HT-29 (cell line): ENCODE data around the gene NSF. TPM values are rescaled to one million over a fixed set of nuclear protein-coding genes. Genes with fewer than 3 reads are reported as not detected.
"Not testable (repeated sequence)": the region's sequence is repeated elsewhere in the genome, so short reads cannot be mapped to it uniquely, and the experiment has no call there.

Experiments used
- DNase-seq: peaks from one replicate; pipeline ENCODE4 v3.0.0-alpha.2; 2015; ENCODE audit warnings: low spot score
- total RNA-seq: library from RNA; depleted of rRNA; stranded (reverse); fragments of >200 nt; shearing (Covaris generic); gene quantifications from 2 replicates; pipeline ENCODE4 v1.2.3, GENCODE V29; 2014

The NSF gene
- total RNA-seq, 1 experiment from 2014 or later = 14.7 TPM

DNA sequence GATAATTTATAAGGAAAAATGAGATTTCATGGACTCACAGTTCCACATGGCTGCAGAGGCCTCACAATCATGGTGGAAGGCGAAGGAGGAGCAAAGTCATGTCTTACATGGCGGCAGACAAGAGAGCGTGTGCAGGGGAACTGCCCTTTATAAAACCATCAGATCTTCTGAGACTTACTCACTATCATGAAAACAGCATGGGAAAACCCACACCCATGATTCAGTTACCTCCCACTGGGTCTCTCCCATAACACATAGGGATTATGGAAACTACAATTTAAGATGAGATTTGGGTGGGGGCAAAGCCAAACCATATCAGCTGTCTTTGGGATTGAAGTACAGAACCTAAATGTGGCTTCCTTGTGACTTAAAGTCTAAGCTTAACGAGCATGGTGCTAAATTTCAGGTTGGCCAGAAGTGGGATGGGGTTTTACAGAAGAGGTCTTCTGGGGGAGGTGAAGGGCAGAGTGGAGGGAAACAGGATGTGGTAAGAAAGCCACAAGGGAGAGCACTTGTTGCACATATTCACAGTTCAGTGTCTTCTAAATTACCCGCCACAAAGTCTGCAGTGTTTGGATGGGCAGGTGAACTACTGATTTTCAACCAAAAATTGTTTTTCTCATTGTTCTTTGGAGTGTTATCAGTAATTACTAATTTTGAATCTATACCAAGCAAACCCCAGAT lies 38.4 kb downstream of the NSF start:
- not testable (repeated sequence) for DNase-seq

DNA sequence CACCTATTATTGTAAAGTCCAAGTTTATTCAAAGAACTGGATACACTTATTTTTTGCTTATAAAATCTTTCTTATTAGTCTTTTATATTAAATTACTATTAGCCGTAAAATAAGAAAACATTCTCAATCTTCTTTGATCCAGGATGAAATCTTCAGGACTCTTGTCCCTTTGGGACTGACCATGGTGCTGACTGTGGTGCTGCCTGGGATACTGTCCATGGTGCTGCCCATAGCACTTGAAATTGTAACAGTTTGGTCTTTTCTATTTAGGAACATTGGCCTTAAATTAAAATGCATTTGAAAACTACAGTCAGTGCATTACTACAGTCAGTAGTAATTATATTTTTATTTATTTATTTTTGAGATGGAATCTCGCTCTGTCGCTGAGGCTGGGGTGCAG lies 41.7 kb downstream of the NSF start:
- not testable (repeated sequence) for DNase-seq

DNA sequence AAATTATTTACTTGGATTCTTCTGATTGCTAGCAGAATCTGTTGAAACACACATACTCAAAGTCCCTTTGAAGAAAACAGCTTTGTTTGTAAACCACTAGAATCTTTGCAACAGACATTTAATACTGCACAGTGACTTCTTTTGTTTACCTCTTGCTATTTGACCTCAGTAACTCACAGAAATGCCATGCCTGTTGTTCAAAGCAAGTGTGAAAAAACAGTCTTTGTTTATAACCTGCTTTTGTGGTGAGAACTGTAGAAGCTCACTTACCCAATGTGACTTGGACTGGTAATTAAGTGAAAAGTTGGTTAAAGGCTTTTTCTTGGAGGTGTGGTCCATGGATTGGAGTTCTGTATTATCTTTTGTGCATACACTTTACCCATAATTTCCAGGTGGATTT lies 44.4 kb downstream of the NSF start:
- not testable (repeated sequence) for DNase-seq

DNA sequence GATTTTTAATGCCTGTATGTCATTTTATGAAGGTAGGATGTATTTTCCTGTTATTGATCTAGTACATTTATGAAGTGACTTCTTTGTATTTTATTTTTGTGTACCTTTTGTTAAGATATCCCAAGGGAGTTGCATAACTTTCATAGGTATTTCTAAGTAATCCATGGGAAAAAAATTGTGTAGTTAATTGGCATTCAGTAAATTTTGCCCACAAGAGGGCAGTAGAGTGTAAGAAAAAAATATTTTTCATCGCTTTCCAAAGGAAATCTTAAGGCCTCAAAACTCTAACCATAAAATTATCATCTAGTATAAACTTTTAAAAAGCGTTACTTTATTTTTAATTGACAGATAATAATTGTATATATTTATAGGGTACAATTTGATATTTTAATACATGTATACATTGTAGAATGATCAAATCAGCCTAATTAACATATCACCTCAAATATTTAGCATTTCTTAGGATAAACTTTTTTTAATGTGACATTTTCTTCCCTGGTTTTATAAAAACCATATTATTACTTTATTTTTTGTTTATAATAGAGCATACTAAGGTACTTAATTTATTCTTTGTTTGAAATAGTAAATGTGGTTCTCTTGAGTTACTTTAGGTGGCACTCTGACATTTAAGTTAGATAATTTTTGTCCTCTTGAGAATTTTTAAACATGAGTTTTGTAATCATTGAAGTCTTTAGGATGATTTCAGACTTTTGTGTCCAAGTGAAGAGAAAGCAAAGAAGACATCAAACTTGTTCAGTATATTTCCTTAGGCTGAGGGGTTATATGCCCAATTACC lies 51.6 kb downstream of the NSF start:
- not testable (repeated sequence) for DNase-seq

DNA sequence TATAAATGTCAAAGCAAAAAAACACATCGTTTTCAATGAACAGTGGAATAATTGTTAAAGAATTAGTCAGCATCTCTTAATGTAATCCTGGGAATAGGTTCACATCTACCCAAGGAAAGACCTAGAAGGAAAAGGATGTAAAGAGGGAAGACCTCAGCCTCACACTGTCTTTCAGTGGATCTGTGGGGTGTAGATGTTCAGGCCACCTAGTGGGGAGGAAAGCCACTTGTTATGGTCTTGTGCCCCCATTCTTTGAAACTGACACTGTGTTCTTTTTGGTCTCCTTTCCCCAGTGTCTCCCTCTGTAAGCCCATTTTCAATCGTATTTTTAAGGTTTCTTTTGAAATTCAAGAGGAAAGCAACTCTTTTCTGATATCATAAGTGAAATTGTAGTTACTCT lies 56.8 kb downstream of the NSF start:
- not testable (repeated sequence) for DNase-seq

DNA sequence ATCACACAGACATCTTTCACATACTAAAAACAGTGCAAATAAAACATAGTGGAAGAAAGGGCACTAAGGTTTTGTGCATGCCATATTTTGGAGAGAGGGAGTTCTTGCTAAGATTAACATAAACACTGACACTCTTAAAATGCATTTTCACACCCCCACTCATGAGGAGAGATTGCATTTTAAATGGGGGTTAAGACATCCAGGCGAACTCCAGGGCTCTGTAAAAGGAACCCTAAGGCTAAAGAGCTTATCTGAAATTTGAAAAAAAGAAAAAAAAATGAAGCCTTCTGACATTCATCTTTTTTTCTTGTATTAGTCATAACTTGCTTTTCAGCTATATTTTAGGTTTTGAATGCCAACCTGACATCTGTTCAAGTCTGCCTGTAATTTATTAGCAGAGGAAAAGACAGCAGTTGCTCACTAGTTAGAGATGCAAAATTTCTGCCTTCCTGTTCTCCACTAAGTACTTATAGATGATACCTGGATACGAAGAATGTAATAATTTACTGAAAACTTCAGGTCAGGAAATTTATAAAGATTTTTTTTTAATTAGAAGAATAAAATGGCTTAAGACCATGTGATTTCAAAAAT lies 57.3 kb downstream of the NSF start:
- not testable (repeated sequence) for DNase-seq

DNA sequence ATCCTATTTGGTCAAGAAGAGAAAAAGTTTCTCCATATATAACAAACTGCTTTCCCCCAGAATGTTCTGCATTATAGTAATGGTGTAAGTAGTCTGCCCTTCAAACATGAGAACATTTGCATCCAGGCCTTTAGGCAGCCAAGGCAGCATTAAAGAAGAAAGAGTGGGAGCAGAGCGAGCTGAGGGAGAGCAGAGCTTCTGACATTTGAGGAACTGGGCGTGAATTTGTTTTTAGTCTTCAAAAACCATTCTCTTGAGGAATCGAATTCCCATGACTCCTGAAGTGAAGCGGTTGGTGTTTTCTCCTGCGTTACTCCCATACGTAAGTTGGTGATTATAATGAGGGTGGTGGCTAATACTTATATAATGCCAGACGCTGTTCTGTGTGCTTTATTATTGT lies 58.8 kb downstream of the NSF start:
- peak; percentile 0 for DNase-seq

DNA sequence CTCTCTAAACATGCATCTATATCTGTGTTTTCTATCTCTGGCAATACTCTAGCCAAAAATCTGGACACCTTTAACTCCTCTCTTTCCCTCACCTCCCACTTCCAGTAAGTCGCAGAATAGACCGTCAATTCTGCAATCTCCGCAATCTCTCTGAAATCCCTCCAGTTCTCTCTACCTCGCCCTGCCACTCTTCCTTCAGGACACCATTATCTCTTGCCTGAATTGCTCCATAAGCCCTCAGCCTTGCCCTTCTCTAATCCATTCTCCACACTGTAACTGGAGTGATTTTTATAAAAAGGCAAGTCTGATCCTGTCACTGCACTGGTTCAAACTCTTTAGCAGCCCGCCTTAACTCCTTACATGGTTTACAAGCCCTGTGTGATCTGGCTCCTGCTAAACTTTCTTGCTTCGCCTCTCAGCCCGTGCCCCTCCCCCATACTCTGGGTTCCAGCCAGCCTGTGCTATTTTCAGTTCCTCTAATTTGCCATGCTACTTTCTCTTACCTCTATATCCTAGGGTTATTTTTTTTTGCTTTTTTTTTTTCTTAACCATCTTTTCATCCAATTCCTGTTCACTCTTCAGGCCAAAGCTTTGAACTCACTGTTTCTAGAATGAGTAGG lies 61.7 kb downstream of the NSF start:
- not testable (repeated sequence) for DNase-seq

DNA sequence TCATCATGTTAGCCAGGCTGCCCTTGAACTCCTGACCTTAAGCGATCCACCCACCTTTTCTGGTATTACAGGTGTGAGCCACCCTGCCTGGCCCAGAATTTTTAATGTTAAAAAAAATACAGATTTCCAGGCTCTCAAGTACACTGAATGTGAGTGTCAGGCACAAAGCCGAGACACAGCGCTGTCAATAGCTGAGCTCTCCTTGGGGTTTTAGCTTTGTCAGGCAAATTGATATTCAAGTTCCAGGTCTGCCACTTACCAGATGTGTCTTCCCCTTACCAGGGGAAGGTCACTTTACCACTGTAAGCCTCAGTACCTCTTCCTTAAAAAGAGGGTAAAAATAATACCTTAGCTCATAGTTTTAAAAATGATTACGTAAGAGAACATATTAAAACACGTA lies 67.8 kb downstream of the NSF start:
- DNase-seq = not testable (repeated sequence)

DNA sequence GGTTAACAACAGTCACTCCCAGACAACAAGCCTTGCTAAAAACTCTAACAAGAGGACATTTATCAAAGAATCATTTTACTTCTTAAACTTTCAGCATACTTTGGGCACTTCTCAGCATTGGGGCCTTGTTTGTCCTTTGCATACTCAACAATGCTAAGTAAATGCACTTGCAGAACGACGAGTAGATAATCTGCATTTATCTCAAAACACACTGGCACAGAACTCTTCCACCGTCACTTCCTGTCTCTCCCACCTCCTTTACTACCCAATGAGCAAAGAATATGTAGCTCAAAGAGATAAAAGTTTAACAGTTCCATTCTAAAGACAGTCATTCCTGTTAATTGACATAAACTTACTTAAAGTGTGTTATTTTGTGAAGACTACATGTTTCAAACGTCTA lies 69.2 kb downstream of the NSF start:
- not testable (repeated sequence) for DNase-seq

DNA sequence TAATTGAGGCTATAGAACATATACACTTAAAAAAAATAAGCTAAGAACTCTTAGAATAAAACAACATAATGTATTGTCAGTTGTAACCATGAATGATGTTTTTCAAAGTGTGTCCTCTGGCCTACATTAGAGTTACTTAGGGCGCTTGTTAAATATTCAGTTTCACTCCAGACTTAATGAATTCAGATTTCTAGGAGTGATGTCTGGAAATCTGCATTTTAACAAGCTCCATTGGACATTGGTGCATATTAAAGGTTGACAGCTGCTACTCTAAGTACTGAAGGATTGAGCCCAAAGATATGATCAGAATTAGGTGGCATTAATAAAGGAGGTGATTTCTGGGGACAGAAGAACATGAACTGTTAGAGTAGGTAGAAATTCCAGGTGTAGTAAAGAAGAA lies 72.7 kb downstream of the NSF start:
- not testable (repeated sequence) for DNase-seq

DNA sequence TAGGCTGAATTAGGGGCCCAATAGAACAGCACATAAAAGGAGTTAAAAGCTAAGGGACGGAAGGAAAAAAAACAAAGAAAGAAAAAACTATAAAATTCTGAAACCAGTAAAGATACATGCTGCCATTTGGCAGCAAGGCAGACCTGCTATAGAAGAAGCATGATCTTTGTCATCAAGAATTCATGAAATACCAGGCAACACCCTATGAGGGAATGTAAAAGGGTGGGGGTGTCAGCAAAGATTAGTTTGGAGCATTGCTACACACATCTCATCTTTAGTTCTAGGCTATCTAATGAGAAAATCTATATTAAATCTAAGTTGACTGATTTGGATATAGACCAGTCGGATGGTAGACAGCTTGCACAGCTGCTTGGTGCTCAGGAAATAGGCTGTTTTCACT lies 73.1 kb downstream of the NSF start:
- not testable (repeated sequence) for DNase-seq

DNA sequence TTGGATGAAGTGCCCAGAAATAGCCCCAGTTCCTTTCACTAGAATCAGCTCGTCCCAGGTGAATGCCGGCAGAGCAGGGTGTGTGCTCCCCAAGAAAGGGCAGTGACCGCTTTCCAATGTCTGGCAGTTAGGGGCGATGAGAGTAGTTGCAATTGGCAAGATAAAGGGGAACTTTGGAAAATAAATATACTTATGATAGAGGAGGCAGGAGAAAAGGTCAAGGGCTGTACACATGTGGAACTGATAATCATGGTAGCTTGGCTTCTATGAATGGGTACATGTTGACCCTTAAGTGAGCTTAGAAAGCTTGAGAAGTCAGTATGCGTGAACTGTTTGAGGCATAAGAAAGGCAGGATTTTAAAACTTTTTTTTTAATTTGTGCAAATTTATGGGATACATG lies 75.5 kb downstream of the NSF start:
- DNase-seq = not testable (repeated sequence)

DNA sequence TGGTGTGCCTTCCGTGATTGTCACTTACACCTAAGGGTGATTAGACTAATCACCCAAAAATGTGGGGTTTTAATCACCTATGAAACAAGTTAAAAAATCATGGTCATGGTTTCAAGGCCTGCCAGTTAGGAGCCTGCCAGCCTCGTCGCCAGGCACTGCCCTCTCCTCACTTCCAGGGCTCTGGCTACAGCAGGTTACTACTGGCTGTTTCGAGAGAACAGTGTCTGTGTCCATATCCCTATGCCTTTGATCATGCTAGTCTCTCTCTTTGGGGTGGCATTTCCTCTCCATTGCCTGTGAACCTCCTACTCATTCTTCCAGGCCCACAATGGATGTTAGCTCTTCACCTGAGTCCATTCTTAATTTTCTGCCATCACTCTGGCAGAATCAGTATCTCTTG lies 80.3 kb downstream of the NSF start:
- not testable (repeated sequence) for DNase-seq

DNA sequence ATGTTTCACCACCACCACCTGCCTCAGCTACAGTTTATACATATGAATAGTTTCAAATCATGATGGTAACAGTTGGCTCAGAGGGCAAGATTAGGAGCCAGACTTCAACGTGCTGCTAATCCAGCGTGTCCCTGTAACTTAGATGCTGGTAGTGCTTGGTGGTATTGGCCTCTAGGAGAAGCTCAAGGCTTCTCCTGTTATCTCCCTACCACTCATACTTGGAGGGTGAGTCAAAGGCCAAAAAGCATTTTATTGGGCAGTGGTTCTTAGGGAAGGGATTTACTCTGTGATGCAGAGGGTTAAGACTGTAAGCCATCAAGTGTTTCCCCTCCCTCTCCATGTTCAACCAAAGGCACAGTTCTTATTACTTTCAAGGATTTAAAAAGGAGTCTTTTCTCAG lies 82.3 kb downstream of the NSF start:
- not testable (repeated sequence) for DNase-seq

DNA sequence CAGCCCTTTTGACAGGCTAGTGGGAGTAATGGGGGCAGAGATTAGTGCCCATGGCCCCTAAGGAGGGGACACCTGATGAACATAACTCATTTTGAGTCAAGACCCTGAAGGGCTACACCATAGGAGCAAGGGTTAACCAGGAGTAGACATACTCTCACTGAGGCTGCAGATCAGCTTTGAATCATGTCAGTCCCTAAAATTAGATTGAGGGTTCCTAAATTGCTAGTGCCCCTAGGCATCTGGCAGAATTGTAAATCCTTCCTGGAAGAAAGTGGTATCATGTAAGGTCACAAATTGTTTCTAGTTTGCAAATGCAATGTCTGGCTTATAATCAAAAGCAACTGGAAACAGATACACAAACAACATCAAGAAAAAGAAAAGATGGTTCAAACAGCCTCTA lies 87.3 kb downstream of the NSF start:
- not testable (repeated sequence) for DNase-seq

DNA sequence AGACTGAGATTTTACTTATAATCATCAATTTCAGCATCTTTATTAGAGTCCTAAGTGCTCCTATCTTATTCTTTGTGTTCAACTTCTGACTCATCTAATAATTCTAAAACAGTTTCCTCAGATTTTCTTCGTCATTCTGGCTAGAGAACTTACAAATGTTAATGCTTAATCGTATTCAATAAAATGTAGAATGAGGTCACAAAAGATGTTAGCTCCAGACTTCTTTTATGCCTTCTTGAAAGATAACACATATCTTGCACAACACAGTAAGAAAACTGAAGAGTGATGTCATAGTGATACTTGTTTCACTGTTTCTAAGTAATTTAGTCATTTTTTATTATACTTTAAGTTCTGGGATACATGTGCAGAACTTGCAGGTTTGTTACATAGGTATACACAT lies 93.2 kb downstream of the NSF start:
- DNase-seq = not testable (repeated sequence)

DNA sequence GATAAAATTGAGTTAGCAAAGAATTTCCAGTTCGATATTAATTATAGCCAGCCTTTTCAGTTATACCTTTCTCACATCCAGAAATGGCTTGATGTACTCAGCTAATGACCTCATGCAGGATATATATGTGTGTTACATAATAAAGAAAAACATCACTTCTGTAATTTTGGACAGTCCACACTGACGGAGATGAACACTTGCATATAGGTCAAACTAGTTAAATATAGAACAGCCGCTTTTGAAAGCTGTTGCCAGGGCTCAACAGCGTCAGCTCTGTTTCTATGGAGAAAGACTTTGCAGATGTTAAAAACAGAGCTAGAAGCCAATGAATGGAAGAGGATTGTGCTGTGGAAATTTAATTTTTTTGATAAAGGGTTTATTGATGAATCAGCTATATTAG lies 94.8 kb downstream of the NSF start:
- not testable (repeated sequence) for DNase-seq

DNA sequence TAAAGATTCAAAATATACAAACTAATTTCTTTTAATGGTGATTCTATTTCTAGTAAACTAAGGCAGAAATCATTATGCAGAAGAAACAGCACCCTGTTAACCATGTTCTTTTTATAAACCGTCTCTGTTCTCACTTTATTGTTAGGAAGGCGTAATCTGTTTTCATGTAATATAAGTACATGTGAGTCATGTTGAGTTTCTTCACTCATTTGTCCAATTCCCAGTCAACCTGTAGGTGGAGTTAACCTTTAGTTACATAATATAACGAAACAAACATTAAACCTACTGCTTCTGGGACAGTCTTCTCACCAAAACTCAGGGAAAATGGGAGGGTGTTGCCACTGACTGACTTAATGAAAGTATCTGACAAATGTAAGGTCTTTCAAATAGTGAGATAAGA lies 101.7 kb downstream of the NSF start:
- DNase-seq = not testable (repeated sequence)

DNA sequence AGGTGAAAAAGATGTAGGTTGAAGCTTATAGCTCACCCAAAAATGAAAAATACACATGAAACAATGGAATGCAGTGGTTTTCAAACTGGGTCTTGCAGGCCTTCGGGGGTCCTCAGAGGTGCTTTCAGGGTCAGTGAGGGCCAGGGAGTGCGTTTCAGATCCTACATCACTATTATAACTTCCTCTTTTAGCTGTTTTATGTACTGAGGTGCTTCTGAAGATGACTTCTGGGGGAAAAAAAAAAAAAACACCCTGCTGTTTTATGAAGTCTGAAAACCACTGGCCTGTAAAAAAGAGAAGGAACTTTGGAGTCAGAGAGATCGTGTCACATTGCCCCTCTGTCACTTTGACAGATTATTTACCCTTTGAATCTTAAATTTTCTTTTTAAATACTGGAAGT lies 102.8 kb downstream of the NSF start:
- DNase-seq = not testable (repeated sequence)

DNA sequence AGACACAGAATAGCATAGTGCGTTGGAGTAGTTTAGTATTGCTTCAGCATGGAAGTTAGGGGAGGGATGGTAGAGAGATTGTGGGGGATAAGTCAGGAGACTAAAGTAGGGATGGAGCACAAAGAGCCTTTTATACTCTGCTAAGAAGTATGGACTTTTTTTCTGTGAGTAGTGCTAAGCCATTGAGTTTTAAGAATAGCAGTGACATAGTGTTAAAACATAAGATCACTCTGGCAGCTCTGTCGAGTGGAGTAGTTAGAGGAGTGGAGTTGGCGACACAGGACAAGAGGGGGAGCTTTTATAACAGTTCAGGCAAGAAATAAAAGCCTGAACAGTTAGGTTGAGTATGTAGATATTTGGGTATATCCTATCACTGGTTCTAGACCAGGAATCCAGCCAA lies 106.1 kb downstream of the NSF start:
- DNase-seq = not testable (repeated sequence)

DNA sequence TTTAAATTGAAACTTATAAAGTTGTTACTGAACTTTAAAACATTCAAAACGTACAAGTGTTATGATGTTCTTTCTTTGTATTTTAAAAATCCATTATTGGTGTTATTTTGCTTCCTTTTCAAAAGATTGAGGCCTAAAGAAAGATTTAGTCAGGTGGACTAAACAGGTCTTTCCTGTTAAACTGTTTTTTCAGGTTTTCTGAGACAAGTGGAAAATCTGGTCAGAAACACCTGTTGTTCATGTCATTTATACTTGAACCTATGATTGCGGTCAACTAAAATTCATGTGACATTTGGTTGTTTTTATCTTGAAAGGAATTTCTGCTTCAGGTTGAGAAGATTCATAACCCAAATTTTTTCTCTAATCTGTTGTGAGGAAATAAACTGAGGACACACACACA lies 108.5 kb downstream of the NSF start:
- not testable (repeated sequence) for DNase-seq
